PC-9 (cell line): ENCODE results near the gene SLC13A4.

ENCODE experiments used
- CTCF ChIP-seq: fragments of 200-600 bp; sonication (generic); conservative IDR thresholded peaks from 2 replicates; pipeline ENCODE4 v1.6.1; 2017; ENCODE audit warnings: mixed run types, antibody characterized with exemption, mild to moderate bottlenecking, moderate library complexity
- EZH2 ChIP-seq: fragments of 200-600 bp; sonication (generic); IDR thresholded peaks from 2 replicates; pipeline ENCODE4 v1.8.0; 2017; ENCODE audit warnings: antibody characterized with exemption, low read depth

DNA sequence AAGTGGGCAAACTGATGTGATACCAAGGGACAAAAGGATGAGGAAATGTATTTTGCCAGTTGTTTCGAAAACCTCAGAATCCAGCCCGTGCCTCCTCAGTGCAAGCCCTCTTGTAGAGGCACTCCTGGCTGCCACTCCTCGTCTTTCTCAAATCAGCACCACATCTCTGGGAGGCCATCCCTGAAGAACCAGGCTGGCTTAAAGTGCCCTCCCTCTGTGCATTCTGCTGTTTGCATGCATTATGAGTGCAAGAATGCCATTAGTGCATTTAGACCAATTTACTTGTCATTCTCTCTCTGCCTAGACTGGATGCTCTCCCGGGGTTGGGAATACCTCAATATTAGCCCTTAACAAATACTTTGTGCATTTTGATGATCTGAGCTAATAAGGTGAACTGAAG, 40.5 kb upstream of the SLC13A4 start:
- no peak for TF ChIP-seq CTCF
- no peak for TF ChIP-seq EZH2
